ENCODE results near the gene SIGLEC11. TPM values are rescaled to one million over a fixed set of nuclear protein-coding genes. Genes with fewer than 3 reads are reported as not detected.

The SIGLEC11 gene
- total RNA-seq, 1 donor from 2014 or later, result not detected

DNA sequence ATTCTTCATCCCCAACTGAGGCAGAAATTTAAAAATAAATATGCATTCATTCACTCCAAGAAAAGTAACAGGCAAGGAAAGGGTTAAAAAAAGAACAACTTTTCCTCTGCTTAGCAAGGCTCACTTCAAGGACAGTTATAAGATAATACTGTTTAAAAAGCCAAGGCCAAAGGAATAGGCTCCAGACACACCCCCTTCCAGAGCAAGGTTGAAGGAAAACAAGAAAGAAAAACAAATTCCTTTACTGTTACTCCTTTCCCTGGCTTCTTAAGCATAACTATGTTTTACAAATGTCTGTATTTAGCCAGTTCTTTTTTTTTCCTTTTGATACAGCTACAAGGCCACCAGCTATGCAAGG lies 8.5 kb downstream of the SIGLEC11 start:
- no peak overlapping the region for H3K4me3 ChIP-seq
- H3K4me1 Mint-ChIP-seq, result peaks cover 26% of the 10 kb centered on the region
- no peak overlapping the region for H3K27ac Mint-ChIP-seq
- no peaks in the 10 kb centered on the region for H3K4me1 ChIP-seq
- H3K9me3 Mint-ChIP-seq, result no peaks in the 10 kb centered on the region
- no peaks in the 10 kb centered on the region for H3K79me2 ChIP-seq (ENCODE audit: low read depth)
- DNase-seq (ENCODE audit: low spot score), result no peak
- no peak overlapping the region for H3K9ac ChIP-seq
- H3K27me3 ChIP-seq, result no peaks in the 10 kb centered on the region
- H3K27ac ChIP-seq, result no peak overlapping the region
- no peaks in the 10 kb centered on the region for H3K36me3 Mint-ChIP-seq
- peaks cover 3% of the 10 kb centered on the region for H3K27me3 Mint-ChIP-seq (ENCODE audit: insufficient read depth, low read depth)
- no peaks in the 10 kb centered on the region for H4K20me1 ChIP-seq (ENCODE audit: low read depth)
- TF ChIP-seq EZH2 (IDR thresholded peaks at IDR 0.05), result no peak
- TF ChIP-seq, protein P1, sequence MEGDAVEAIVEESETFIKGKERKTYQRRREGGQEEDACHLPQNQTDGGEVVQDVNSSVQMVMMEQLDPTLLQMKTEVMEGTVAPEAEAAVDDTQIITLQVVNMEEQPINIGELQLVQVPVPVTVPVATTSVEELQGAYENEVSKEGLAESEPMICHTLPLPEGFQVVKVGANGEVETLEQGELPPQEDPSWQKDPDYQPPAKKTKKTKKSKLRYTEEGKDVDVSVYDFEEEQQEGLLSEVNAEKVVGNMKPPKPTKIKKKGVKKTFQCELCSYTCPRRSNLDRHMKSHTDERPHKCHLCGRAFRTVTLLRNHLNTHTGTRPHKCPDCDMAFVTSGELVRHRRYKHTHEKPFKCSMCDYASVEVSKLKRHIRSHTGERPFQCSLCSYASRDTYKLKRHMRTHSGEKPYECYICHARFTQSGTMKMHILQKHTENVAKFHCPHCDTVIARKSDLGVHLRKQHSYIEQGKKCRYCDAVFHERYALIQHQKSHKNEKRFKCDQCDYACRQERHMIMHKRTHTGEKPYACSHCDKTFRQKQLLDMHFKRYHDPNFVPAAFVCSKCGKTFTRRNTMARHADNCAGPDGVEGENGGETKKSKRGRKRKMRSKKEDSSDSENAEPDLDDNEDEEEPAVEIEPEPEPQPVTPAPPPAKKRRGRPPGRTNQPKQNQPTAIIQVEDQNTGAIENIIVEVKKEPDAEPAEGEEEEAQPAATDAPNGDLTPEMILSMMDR (IDR thresholded peaks at IDR 0.05), result no peak
- no peak for TF ChIP-seq EZH2phosphoT487 (IDR thresholded peaks at IDR 0.05)
- H3F3A ChIP-seq (ENCODE audit: low read depth), result no peaks in the 10 kb centered on the region
- no peak overlapping the region for H3K4me2 ChIP-seq
- no peak overlapping the region for H3K4me3 Mint-ChIP-seq
- no peaks in the 10 kb centered on the region for H3K36me3 ChIP-seq
- no peak overlapping the region for H2AFZ ChIP-seq (replicated peaks)
- no peaks in the 10 kb centered on the region for H3K9me3 ChIP-seq (ENCODE audit: low read depth)

DNA sequence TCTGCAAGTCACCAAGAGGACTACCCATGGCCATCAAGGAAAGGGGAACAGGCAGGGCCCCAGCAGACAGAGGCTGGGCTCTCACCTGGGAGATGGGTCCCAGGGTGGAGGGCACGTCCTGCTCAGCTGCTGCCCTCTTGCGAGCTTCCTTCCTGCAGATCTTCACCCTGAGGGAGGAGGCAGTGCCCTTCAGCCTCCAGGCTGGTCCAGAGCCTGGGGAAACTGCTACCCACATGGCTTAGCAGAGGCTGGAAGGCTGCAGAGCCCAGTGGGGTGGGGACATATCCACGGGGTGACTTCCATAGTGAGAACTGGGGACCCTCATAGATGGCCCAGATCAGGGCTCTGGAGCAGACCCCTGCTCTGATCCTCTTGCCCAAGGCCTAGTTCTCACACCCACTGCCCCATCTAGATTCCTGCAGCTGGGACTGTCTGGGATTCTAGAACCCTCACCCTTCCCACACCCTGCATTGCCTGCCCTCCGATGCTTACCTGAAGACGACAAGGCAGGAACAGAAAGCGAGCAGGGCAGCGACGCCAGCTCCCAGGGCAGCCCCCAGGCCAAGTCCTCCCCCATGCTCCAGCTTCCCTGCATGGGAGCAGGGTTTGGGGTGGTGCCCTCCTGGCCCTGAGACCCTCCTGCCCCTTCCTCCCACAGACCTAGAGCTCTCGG lies 9.0 kb downstream of the SIGLEC11 start:
- Histone ChIP-seq H3F3A (ENCODE audit: low read depth) (no peaks in the 10 kb centered on the region), H3K27me3 (no peaks in the 10 kb centered on the region), H3K4me1 (no peaks in the 10 kb centered on the region), H3K9me3 (ENCODE audit: low read depth) (no peaks in the 10 kb centered on the region), H4K20me1 (ENCODE audit: low read depth) (no peaks in the 10 kb centered on the region), H2AFZ (replicated peaks) (no peak overlapping the region), H3K27ac (no peak overlapping the region), H3K79me2 (ENCODE audit: low read depth) (no peaks in the 10 kb centered on the region), H3K4me3 (no peak overlapping the region), H3K36me3 (no peaks in the 10 kb centered on the region), H3K9ac (no peak overlapping the region), H3K4me2 (no peak overlapping the region)
- no peak for DNase-seq (ENCODE audit: low spot score)
- Mint-ChIP-seq H3K4me1 (peaks cover 26% of the 10 kb centered on the region), H3K9me3 (no peaks in the 10 kb centered on the region), H3K4me3 (no peak overlapping the region), H3K36me3 (no peaks in the 10 kb centered on the region), H3K27me3 (ENCODE audit: insufficient read depth, low read depth) (peaks cover 3% of the 10 kb centered on the region), H3K27ac (no peak overlapping the region)
- TF ChIP-seq EZH2 (IDR thresholded peaks at IDR 0.05), result no peak
- no peak for TF ChIP-seq EZH2phosphoT487 (IDR thresholded peaks at IDR 0.05)
- TF ChIP-seq, protein P1 (IDR thresholded peaks at IDR 0.05), result no peak

DNA sequence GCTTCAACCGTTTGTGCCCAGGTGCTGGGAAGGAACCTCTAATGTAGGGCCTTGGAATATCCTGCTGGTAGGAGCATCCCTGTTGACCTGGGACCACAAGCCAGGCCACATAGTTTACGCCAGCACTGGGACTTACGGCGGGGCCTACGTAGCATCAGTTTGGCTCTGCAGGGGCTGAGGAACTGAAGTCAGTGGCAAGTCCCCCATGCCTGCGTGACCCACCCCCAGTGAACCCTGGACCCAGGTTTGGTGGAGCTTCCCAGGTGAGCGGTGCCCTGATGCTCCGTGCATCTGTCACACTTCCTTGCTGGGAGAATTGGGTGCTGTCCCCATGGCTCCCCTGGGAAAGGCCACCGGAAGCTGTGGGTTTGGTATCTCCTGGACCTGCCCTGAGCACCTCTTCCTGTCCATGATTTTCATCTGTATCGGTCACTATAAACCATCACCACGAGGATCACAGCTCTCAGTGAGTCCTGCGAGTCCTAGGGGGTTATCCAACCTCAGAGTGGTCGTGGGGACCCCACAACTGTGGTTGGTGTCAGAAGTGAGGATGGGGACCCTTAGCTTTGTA lies 9.9 kb downstream of the SIGLEC11 start:
- Histone ChIP-seq H3K9ac (no peak overlapping the region), H3K79me2 (ENCODE audit: low read depth) (no peaks in the 10 kb centered on the region), H4K20me1 (ENCODE audit: low read depth) (no peaks in the 10 kb centered on the region), H3K4me2 (no peak overlapping the region), H3K36me3 (no peaks in the 10 kb centered on the region), H3F3A (ENCODE audit: low read depth) (no peaks in the 10 kb centered on the region), H3K4me1 (no peaks in the 10 kb centered on the region), H3K27me3 (no peaks in the 10 kb centered on the region), H3K27ac (no peak overlapping the region), H3K4me3 (no peak overlapping the region), H2AFZ (replicated peaks) (no peak overlapping the region), H3K9me3 (ENCODE audit: low read depth) (no peaks in the 10 kb centered on the region)
- Mint-ChIP-seq H3K9me3 (no peaks in the 10 kb centered on the region), H3K4me3 (no peak overlapping the region), H3K36me3 (no peaks in the 10 kb centered on the region), H3K27me3 (ENCODE audit: insufficient read depth, low read depth) (peaks cover 3% of the 10 kb centered on the region), H3K27ac (peak overlapping the region; percentile 51), H3K4me1 (peaks cover 26% of the 10 kb centered on the region)
- TF ChIP-seq, protein P1 (IDR thresholded peaks at IDR 0.05), result no peak
- TF ChIP-seq EZH2phosphoT487 (IDR thresholded peaks at IDR 0.05) (no peak), EZH2 (IDR thresholded peaks at IDR 0.05) (no peak)
- DNase-seq (ENCODE audit: low spot score), result no peak
